Nephron progenitor cell (in vitro differentiated cells): ENCODE data around the gene APIP.
"Not testable (repeated sequence)": the region's sequence is repeated elsewhere in the genome, so short reads cannot be mapped to it uniquely, and the experiment has no call there.

Experiments used
- DNase-seq: peaks from one replicate; pipeline ENCODE4 v3.0.0; 2021
- H3K27ac Mint-ChIP-seq: 2 replicates; pipeline ENCODE4 v1.8.0; 2021; ENCODE audit warnings: mild to moderate bottlenecking, moderate library complexity, mixed read lengths
- H3K27me3 Mint-ChIP-seq: 2 replicates; pipeline ENCODE4 v1.8.0; 2021; ENCODE audit warnings: mild to moderate bottlenecking, low read depth, mixed read lengths; ENCODE audit not compliant: poor library complexity
- H3K36me3 Mint-ChIP-seq: 2 replicates; pipeline ENCODE4 v1.8.0; 2021; ENCODE audit warnings: low read depth, mixed read lengths
- H3K4me1 Mint-ChIP-seq: 2 replicates; pipeline ENCODE4 v1.8.0; 2021; ENCODE audit warnings: mixed read lengths
- H3K4me3 Mint-ChIP-seq: 2 replicates; pipeline ENCODE4 v1.8.0; 2021; ENCODE audit warnings: mild to moderate bottlenecking, moderate library complexity, mixed read lengths
- H3K9me3 Mint-ChIP-seq: 2 replicates; pipeline ENCODE4 v1.8.0; 2021; ENCODE audit warnings: mild to moderate bottlenecking, moderate library complexity, mixed read lengths
- CTCF ChIP-seq: fragments of 200-600 bp; sonication (generic); IDR thresholded peaks from 2 replicates; pipeline ENCODE4 v1.5.0; 2021; ENCODE audit warnings: antibody characterized with exemption

Gene APIP

DNA sequence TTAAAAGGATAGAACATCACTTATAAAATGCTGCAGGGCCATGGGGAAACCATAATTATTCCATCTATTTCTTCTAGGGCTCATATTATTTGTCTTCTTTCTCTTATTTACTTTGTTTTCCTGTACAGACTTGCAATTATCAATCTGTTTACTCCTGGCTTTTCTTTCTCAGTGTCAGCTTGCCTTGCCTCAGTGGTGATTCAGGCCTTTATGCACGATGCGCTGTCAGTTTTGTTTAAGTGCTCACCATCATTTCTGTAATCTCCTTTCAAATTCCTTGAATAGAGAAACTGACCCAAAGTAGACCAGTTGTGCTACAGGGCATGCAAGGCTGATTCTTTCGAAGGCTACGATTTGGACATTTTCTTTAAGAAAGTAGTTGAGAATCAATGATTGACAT is 5.0 kb upstream of the APIP start:
- Mint-ChIP-seq H3K27ac (no peak overlapping the region), H3K27me3 (no peaks in the 10 kb centered on the region), H3K36me3 (no peaks in the 10 kb centered on the region), H3K4me3 (no peak overlapping the region), H3K9me3 (no peaks in the 10 kb centered on the region), H3K4me1 (peaks cover 25% of the 10 kb centered on the region)
- DNase-seq = no peak
- TF ChIP-seq CTCF = no peak

DNA sequence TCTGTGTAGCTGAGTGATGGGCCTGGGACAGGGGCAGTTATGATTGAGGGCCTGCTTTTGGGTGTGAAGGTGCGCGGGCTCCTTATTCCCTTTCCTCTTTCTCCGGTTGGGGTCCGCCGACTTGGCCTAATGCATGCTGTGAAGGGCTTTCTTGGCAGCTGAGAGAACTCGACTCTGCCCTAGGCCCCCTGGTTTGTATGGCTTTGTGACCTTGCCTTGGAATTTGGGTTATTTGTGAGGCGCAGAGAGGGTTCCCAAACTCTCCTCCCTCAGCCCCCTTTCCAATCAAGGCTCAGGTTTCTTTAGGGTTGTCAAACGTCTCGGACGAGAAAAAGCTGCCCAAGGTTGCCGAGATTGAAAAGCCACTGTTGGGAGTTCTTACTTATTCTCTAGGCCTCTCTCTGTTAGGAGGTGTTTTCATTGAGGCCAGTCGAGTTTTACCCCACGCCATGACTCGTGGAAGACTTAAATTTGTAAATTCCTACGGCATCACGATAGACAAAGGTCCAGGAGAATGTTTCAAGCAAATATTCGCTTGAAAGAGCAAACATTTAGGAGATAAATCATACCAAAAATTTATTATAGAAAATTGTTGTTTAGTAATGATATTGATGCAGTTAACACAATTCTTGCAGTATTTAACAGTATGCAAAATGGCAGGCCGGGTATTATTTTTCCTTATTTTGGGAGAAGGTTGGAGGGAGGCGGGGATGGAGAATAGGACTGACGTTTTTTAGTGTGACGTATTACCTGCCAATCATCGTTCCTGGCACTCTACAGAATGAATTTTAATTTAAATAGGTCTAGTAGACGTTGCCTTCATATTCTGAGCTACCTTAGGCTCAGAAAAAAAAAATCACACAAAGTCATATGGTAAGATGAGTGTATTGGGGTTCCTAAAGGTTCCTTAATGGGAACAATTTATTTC is 928 bp upstream of the APIP start:
- H3K27me3 Mint-ChIP-seq = no peaks in the 10 kb centered on the region

DNA sequence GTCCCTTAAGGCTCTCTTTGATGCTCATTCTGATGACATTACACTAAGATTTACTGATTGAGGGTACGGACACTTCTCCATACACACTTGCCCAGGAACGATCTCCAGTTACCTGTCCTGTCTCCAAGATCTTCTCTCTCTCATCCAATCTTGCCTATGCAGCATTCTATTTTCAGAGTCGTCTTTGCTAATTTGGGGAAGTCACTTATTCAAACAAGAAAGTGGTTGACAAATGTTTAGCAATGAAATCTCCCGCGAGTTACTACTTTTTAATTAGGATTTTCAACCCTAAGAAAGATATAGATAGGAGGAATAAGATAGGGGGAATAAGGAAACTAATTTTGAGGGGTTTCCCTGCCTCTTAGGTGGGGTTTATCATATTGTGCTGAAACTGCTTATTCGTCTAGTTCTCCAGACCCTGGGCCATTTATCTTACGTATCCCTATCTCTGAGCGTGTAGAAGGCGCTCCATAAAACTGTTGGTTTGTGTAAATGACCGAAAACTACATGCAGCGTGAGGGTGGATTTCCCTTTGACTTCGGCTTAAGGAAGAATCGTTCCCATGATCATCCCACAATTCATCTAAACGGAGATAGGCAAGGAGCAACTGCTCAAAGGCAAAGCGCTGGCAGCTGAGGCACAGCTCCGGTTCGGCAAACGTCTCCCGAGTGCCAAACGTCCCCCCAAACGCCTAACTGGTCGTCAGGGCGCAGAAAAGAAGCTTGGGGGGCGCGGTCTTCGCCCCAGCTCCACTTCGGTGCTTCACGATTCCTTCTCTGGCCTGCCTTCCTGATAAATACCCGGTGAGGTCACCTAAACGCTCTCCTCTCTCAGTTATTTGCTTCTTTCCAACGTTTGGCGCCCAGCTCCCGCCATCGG is 804 bp downstream of the APIP start:
- peaks cover 17% of the 10 kb centered on the region for H3K9me3 Mint-ChIP-seq
- peaks cover 38% of the 10 kb centered on the region for H3K36me3 Mint-ChIP-seq
- no peaks in the 10 kb centered on the region for H3K27me3 Mint-ChIP-seq
- no peak for DNase-seq
- H3K27ac Mint-ChIP-seq = peak overlapping the region; percentile 100
- H3K4me3 Mint-ChIP-seq = peak overlapping the region; percentile 95
- TF ChIP-seq CTCF = no peak
- peaks cover 34% of the 10 kb centered on the region for H3K4me1 Mint-ChIP-seq

More for the DNA sequence above, 928 bp upstream of the APIP start:
- DNase-seq = no peak
- peaks cover 31% of the 10 kb centered on the region for H3K36me3 Mint-ChIP-seq
- H3K27ac Mint-ChIP-seq = peak overlapping the region; percentile 100
- no peak for TF ChIP-seq CTCF
- H3K4me1 Mint-ChIP-seq = peaks cover 34% of the 10 kb centered on the region
- H3K4me3 Mint-ChIP-seq = peak overlapping the region; percentile 95
- peaks cover 17% of the 10 kb centered on the region for H3K9me3 Mint-ChIP-seq

DNA sequence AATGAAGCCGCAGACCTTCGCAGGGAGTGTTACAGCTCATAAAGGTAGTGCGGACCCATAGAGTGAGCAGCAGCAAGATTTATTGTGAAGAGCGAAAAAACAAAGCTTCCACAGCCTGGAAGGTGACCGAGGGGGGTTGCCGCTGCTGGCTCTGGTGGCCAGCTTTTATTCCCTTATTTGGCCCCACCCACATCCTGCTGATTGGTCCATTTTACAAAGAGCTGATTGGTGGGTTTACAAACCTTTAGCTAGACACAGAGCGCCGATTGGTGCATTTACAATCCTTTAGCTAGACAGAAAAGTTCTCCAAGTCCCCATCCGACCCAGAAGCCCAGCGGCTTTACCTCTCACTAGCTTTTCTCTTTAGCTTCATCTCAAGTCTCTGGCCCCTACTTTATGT is 2.6 kb downstream of the APIP start:
- H3K27ac Mint-ChIP-seq = not testable (repeated sequence)

GRCh38 chr11:34911676-34912075 is 4.5 kb downstream of the APIP start:
- Mint-ChIP-seq H3K4me1 (peaks cover 12% of the 10 kb centered on the region), H3K4me3 (no peak overlapping the region), H3K27ac (no peak overlapping the region), H3K36me3 (peaks cover 42% of the 10 kb centered on the region), H3K27me3 (no peaks in the 10 kb centered on the region), H3K9me3 (peaks cover 20% of the 10 kb centered on the region)
- no peak for TF ChIP-seq CTCF
- no peak for DNase-seq

More for the DNA sequence above, 2.6 kb downstream of the APIP start:
- peaks cover 30% of the 10 kb centered on the region for H3K4me1 Mint-ChIP-seq
- not testable (repeated sequence) for DNase-seq, H3K4me3 Mint-ChIP-seq, H3K27me3 Mint-ChIP-seq
- H3K9me3 Mint-ChIP-seq = peaks cover 17% of the 10 kb centered on the region
- H3K36me3 Mint-ChIP-seq = peaks cover 38% of the 10 kb centered on the region

DNA sequence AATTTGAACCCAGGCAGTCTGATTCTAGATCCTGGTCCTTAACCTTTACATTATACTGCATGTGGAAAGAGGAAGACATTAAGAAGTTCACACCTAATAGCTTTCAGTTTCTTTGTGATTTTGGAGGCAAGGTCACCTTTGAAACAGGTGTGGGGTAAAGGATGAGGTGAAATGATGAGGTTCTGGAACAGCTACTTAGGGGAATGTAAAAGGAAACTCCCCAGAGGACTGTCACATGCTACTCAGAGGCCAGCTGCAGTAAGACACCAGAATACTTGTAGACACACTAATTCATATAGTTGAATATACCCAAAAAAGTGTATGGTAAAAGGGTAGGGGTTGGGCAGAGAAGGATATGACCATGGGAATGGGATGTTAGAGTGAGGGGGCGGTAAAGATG is 5.4 kb downstream of the APIP start:
- TF ChIP-seq CTCF = no peak
- Mint-ChIP-seq H3K27ac (no peak overlapping the region), H3K9me3 (peaks cover 29% of the 10 kb centered on the region), H3K27me3 (no peaks in the 10 kb centered on the region), H3K36me3 (peaks cover 50% of the 10 kb centered on the region), H3K4me1 (peaks cover 10% of the 10 kb centered on the region), H3K4me3 (no peak overlapping the region)
- no peak for DNase-seq
